Retinal pigment epithelial cell (primary cell): ENCODE measurements around the gene FOXR1.
"Not testable (repeated sequence)": the region's sequence is repeated elsewhere in the genome, so short reads cannot be mapped to it uniquely, and the experiment has no call there.

ENCODE experiments used
- DNase-seq: peaks from one replicate; pipeline ENCODE4 v3.0.0-alpha.2; 2010; ENCODE audit warnings: low read depth
- H3K4me3 ChIP-seq: 2 replicates; pipeline ENCODE4 v1.5.1; 2011; ENCODE audit warnings: mild to moderate bottlenecking, low read length, control low read depth, moderate library complexity
- TF ChIP-seq, protein P1 (sequence below): conservative IDR thresholded peaks from 2 replicates; pipeline ENCODE4 v1.5.1; 2011; ENCODE audit warnings: low read depth, low read length, control low read depth, inconsistent platforms

Gene FOXR1

DNA sequence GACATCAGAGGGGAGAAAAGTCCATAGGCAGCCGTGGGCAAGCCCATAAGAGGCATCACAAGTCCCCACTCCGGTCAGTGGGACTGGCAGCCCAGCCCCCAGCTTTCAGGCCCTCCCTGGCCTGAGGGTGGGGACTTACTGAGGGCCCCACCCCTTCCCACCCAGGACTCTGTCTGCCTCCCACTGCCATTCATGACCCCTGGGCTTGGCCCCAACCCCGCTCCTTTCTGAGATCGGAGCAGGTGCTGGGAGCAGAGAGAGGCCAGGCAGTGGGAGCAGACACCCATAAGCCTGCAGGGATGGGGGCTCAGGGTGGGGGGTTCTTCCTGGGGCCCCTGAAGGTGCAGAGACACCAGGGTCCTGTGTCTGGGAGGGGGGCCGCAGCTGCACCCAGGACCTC, 10.4 kb upstream of the FOXR1 start:
- H3K4me3 ChIP-seq: no peak overlapping the region
- DNase-seq: no peak
- TF ChIP-seq, protein P1, sequence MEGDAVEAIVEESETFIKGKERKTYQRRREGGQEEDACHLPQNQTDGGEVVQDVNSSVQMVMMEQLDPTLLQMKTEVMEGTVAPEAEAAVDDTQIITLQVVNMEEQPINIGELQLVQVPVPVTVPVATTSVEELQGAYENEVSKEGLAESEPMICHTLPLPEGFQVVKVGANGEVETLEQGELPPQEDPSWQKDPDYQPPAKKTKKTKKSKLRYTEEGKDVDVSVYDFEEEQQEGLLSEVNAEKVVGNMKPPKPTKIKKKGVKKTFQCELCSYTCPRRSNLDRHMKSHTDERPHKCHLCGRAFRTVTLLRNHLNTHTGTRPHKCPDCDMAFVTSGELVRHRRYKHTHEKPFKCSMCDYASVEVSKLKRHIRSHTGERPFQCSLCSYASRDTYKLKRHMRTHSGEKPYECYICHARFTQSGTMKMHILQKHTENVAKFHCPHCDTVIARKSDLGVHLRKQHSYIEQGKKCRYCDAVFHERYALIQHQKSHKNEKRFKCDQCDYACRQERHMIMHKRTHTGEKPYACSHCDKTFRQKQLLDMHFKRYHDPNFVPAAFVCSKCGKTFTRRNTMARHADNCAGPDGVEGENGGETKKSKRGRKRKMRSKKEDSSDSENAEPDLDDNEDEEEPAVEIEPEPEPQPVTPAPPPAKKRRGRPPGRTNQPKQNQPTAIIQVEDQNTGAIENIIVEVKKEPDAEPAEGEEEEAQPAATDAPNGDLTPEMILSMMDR: no peak

DNA sequence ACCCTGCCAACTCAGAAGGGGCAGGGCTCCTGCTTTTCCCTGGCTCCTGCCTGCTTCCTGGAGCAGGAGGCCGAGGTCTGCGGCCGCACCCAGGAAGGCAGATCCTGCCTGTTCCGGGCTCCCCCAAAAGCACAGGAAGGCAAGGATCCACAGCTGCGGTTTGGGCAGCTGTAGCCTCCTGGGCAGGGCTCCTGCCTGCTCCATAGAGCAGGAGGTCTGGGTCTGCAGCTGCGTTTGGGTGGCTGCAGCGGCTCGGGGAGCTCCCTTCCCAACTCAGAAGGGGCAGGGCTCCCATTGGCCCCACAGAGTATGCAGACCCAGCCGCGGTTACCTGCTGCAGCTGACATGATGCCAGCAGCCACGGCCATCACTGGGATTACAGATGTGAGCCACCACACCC, 10.0 kb upstream of the FOXR1 start:
- TF ChIP-seq, protein P1: no peak
- DNase-seq: no peak
- no peak overlapping the region for H3K4me3 ChIP-seq

DNA sequence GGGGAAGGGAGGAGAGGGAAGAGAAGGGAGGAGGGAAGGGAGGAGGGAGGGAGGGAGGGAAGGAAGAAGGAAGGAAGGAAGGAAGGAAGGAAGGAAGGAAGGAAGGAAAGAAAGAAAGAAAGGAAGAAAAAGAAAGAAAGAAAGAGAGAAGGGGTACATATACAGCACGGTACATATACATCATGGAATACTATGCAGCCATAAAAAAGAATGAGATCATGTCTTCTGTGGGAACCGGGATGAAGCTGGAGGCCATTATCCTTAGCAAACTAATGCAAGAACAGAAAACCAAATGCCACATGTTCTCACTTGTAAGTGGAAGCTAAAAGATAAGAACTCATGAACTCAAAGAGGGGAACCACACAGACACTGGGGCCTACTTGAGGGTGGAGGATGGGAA, 2.1 kb upstream of the FOXR1 start:
- H3K4me3 ChIP-seq, DNase-seq: not testable (repeated sequence)

DNA sequence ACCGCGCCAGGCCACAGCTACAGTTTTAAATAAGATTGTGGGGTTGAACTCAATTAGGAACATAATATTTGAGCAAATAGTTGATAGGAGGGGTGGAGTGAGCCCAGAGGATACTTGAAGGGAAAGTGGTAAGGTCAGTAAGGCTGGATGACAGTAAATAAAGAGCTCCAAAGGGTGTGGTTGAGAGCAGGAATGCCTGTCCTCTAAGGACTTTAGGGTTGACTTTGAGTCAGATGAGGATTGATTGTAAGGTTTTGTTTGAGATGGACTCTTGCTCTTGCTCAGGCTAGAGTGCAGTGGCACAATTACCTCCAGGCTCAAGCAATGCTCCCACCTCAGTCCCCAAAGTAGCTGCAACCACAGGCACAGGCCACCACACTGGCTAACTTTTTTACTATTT, 2.4 kb downstream of the FOXR1 start:
- TF ChIP-seq, protein P1: no peak
- no peak overlapping the region for H3K4me3 ChIP-seq
- DNase-seq: no peak

DNA sequence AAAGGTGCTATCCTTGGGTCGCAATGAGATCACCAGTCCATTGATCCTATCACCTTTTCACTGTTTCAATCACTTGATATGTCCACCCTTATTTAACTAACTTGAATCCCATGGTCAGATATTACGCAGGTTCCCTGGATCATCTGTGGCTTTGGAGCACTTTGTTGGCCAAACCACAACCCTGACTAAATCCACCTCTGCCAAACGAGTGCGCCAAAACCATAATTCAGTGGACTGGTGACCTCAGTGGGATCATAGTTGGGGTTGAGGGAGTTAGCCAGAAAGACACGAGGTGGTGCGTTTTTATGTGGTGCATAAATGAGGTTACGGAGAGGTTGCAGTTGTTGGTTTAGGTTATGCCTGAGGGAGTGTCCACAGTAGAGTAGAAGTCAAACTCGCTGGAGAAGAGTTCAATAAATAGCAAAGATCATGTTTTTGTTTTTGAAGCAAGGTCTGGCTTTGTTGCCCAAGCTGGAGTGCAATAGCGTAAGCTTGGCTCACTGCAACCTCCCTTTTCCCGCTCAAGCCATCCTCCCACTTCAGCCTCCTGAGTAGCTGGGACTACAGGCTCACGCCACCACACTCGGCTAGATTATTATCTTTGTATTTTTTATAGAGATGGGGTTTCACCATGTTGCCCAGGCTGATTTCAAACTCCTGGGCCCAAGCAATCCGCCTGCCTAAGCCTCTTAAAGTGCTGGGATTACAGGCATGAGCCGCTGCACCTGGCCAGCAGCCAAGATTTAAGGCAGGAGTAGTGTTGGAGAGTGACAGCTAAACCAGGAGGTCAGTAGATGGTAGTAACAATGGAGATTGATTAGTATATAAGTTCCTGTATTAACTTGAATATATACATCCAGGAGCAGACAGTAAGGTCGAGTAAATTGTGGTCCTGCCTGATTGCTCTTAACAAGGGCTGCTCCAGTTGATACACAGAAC, 4.5 kb downstream of the FOXR1 start:
- no peak overlapping the region for H3K4me3 ChIP-seq
- peak; percentile 74 for DNase-seq
- TF ChIP-seq, protein P1: no peak

DNA sequence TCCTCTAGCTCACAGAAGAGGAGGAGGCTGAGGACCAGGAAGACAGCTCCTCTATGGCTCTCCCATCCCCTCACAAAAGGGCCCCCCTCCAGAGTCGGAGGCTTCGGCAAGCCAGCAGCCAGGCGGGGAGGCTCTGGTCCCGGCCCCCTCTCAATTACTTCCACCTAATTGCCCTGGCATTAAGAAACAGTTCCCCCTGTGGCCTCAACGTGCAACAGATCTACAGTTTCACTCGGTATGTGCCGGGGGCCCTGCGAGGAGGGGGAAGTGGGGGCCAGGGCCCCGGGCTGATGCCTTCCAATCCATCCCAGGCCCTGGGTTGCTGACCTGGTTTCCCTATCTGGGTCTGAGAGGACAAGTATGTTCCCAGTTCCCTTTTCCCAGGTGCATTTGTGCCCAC, 7.9 kb downstream of the FOXR1 start:
- TF ChIP-seq, protein P1: peak; percentile 24
- H3K4me3 ChIP-seq: no peak overlapping the region
- DNase-seq: no peak

DNA sequence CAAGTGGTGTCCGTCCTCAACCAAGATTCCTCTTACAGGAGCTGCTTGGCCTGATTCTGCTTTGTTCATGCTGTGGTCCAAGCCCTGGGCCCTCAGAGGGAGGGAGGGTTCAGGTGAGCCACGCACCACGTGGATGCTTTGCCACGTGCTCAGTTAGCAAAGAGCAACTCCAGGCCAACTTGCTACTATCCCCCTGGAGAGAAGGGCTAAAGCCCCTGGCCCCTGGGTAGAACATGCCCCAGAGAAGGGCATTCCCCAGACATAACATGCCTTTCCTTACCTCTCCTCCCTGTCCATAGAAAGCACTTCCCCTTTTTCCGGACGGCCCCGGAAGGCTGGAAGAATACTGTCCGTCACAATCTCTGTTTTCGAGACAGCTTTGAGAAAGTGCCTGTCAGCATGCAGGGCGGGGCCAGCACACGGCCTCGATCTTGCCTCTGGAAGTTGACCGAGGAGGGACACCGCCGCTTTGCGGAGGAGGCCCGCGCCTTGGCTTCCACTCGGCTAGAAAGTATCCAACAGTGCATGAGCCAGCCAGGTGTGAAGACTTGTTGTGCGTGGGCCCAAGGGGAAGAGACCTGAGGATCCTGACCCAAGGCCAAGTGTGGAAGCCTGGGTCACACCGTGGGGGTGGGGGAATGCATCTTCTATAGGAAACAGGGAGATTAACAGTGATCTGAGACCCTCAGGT, 8.8 kb downstream of the FOXR1 start:
- no peak for DNase-seq
- TF ChIP-seq, protein P1: no peak
- no peak overlapping the region for H3K4me3 ChIP-seq

DNA sequence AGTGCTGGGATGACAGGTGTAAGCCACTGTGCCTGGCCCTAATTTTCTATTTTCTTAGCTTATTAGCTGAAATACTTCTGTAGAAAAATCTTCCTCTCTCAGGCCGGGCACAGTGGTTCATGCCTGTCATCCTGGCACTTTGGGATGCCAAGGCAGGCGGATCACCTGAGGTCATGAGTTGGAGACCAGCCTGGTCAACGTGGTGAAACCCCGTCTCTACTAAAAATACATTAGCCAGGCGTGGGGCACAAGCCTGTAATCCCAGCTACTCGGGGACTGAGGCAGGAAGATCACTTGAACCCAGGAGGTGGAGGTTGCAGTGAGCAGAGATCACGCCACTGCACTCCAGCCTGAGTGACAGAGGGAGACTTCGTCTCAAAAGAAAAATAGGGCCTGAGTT, 12.8 kb downstream of the FOXR1 start:
- not testable (repeated sequence) for H3K4me3 ChIP-seq, DNase-seq
